ENCODE results near the gene FBN1. TPM values are rescaled to one million over a fixed set of nuclear protein-coding genes. Genes with fewer than 3 reads are reported as not detected.

Gene FBN1
- total RNA-seq, 1 donor: 30.4 TPM

DNA sequence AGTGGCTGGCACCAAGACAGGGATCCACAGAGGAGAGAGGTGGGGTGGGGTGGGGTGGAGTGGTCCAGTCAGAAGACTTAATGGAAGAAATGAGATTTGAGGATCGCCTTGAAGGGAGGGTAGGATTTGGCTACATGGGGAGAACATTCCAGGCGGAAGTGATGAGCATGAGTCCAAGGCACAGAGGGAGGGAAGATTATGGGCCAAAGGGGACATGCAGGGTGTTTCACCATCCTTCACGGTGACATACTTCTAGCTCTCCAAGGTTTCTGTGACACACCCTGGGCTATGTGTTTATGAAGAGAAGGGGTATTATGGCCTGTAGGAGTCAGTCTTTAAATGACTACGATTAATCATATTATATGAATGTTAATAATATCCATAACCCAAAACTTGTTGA lies 7.7 kb upstream of the FBN1 start:
- no peak for DNase-seq (ENCODE audit: low read depth in 2 of 3, low spot score in 2 of 3)

DNA sequence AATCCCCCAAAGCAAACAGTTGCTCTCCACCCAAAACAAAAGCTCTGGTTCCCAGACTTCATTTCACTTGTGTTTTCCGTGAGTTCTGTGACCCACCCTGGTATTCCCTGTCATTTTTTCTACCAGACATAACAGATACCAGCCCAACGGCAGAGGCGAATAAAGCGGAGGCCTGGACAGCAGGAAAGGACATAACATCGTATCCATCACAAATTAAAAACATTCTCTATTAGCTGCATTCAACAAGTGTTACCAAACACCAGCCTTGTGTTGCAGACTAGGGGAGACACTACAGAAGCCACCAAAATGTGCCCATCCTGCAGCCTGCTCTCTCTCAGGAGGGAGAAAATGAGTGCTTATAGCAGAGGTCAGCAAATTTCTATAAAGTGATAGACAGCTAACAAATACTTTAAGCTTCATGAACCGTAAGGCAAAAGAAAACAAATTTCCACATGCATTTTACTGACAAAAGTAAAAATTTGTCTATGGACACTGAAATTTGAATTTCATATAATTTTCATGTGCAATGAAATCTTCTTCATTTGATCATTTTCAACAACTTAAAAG lies 7.1 kb upstream of the FBN1 start:
- DNase-seq (ENCODE audit: low read depth in 2 of 3, low spot score in 2 of 3): no peak

DNA sequence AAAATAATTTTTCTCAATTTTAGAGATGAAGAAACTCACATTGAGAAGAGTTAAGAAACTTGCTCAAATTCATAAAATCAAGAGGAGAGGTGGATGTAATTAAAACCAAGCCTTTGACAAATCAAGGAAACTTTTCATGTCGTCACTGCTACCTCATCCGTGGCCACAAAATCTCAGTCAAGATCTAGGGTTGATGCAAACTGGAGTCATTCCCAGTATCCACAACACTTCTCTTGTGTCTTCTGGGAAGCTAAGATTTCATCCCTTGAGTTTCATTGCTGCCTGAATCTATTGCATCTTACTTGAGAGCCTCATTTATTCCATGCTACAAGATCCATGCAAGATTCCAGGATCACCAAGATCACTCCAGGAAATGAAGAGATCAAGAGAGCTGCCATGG lies 5.4 kb upstream of the FBN1 start:
- no peak for DNase-seq (ENCODE audit: low read depth in 2 of 3, low spot score in 2 of 3)

DNA sequence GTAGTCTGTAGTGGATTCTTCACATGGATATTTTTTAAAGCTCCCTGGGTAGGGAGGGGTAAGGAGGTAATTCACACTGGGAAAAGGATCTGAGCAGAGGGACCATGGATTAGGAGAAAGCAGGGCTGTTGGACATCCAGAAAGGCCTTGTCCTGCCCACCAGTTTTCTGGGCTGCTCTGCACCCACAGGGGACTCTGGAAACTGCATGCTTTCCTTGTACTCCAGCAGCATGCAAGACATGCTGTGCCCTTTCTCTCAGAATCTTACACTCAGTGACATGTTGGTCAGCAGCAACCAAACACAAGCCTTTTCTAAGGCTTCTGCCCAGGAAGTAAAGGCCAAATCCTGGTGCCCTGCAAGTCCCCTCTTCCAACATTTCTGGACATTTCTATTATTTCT lies 2.5 kb upstream of the FBN1 start:
- DNase-seq (ENCODE audit: low read depth in 2 of 3, low spot score in 2 of 3): peak in 2 of 3 donors; percentile 15 to 29

DNA sequence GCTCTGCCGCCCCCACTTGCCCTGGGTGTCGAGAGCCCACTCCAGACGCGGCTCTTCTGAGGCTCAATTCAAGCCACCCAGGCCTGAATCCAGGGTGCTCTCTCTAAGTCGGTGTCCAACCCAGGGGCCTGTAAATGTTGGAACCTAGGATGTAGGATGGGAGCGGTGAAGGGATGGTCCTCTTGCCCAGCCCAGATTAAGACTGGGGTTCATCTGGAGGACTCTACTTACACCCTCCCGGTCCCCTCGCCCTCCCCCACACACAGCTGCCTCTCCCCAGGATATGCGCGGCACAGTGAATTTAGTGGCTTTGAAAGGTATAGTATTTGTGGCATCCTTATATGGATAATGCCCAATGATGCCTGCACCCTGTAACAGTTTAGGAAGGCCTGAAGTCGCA lies 822 bp upstream of the FBN1 start:
- DNase-seq (ENCODE audit: low read depth in 2 of 3, low spot score in 2 of 3): no peak

DNA sequence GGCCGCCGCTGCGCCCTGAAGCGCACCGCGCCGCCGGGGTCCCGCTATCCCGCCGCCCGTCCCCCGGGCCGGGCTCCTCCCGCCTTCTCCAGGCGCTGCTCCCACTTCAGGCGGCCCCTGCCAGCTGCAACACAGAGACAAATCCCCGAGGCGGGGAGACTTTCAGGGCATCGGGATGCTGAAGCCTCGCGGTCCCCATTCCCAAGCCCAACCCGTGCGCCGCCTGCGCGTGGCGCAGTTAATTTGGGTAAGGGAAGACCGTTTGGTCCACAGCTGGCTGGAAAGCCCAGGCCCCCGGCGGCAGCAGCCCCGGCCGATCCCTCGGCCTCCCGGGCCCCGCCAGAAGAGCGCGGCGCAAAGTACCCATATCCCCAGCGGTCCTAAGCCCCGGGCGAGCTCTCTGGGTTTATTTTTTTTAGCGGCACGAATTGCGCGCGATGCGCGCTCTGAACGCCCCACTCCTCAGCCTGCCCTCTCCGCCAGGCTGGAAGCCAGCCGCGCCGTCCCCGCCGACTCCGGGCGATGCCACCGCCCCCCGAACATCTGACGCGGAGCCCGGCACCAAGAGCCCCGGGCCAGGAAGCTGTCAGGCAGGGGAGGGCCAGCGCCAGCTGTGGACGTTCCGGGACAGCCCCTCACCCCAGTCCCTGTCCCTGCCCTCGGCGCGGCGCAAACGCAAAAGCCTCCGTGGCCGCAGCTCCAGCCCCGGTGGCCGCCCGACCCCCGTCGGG lies 517 bp downstream of the FBN1 start:
- DNase-seq (ENCODE audit: low read depth in 2 of 3, low spot score in 2 of 3): peak in 2 of 3 donors; percentile 55 to 60

DNA sequence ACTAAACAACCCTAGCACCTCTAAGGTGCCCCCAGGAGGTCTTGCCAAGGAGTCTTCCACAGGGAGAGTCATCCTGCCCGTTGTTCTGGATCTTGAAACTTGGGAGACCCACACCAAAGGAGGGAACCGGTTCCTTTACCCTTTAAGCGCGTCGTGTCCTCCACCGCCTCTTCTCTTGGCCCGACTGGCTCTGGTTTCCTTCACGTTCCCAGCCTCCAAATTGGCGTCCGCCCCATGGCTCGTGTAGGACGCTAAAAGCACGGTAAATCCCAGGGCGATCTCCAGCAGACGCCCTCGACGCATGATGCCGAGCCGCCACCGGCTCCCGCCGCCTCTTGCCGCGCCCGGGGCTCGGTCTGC lies 1.1 kb downstream of the FBN1 start:
- DNase-seq (ENCODE audit: low read depth in 2 of 3, low spot score in 2 of 3): peak in 1 of 3 donors; percentile 27

DNA sequence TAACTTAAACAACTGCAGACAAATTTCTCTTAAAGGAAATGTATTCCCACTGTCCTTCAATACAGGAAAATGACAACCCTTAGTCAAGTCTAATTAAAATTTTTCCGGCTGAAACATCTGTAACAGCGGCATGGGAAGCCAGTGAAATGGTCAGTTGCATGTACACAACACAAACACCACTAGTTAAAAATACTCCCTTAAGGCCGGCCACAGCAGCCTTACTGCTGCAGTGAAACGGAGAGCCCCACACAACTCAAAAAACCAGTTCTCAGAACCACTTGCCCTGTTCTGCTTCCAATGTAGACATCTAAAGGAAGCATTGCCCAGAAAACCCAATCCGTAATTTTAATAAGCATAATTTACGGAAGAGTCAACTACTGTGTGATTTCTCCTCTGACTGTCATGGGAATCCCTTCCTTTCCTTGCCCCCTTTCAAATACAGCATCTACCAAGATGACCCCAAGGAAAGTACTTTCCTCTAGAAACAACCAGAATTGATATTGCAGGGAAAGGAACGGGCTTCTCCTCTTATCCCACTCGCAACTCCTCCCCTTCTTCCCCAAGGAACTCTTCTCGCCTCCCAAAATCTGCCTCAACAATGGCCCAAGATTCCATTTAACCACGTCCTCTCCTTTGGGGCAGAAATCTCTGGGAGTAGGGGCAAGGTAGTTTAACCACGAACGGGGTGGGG lies 1.6 kb downstream of the FBN1 start:
- DNase-seq (ENCODE audit: low read depth in 2 of 3, low spot score in 2 of 3): no peak

DNA sequence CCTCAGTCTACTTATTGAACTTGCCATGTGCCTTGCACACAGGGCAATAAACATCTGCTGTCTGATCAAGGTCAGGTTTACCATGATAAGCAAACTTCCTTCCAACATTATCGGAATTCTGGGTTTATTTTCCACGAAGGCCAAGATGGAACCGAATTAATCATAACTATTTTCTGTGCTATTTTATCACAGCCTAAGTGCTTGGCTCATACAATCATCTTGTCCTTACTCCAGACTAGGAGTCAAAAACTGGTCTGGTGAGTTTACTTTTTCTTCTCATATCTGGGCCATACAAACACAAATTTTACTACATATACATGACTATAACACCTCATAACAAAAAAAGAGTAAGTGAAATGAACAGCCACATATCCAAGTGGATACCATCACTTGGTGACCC lies 2.3 kb downstream of the FBN1 start:
- DNase-seq (ENCODE audit: low read depth in 2 of 3, low spot score in 2 of 3): no peak

DNA sequence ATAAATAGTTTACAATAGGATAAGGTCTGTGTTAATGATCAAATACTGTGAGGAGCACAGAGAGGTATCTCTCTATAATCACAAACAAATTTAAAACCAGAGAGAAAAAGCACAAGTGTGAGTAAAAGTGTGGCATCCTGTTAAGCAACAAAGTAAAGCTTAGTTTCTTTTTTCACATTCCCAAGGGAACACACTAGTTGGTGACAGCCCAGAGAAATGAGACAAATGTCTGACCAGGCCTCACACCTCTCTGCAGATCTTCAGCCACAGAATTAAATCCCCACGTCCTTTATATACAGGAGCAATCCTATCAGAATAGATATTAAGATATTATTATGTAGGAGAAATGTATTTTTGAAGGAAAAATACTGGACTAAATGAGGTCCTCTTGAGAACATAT lies 2.7 kb downstream of the FBN1 start:
- no peak for DNase-seq (ENCODE audit: low read depth in 2 of 3, low spot score in 2 of 3)

DNA sequence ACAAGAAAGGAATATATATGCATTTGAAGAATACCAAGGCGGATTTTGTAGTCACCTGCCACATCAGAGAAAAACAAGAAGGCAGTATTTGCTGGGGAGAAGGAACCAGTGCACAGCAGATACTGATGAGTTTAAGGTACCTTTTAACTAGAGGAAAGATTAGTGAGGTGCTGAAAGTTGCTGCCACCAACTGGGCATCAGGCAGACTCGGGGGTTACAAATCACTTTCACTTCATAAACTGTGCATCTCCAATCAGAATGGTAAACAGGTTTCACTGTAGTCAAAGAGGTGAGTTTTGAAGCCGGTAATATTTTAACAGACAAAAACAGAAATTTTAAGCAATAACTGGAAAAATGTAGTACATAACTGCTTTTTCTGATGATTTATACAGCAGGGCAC lies 4.1 kb downstream of the FBN1 start:
- peak in 2 of 3 donors; percentile 32 to 60 for DNase-seq (ENCODE audit: low read depth in 2 of 3, low spot score in 2 of 3)

DNA sequence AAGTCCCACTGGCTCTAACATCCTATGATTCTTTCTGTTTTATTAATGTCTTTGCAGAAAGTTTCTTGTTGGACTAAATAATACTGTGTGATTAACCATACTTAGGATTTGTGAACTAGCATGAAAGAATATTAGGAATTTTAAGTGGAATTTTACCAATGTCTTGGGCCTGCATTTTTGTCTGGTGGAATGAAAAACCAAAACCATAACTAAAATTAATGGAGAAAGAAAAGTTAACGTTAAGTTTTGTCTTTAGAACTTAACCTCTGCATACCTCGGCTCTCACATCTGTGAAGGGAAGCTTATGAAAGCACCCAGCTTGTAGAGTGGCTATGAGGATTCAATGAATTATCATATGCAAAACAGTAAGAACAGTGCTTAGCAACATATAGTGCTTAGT lies 6.5 kb downstream of the FBN1 start:
- no peak for DNase-seq (ENCODE audit: low read depth in 2 of 3, low spot score in 2 of 3)

DNA sequence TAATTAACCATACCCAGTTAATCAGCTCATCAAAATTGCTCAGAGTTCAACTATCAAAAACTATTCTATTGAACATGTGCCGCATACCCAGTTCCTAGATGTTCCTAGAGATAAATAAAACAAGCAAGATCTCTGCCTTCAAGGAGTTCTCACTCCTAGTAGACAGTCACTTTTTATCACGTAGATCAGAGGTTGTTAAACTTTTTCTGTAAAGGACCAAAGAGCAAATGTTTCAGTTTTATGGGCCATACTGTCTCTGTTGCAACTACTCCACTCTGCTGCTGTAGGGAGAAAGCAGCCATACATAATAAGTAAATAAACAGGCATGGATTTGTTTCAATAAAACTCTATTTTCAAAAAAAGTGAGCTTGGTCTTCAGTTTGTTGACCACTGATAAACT lies 7.9 kb downstream of the FBN1 start:
- no peak for DNase-seq (ENCODE audit: low read depth in 2 of 3, low spot score in 2 of 3)

DNA sequence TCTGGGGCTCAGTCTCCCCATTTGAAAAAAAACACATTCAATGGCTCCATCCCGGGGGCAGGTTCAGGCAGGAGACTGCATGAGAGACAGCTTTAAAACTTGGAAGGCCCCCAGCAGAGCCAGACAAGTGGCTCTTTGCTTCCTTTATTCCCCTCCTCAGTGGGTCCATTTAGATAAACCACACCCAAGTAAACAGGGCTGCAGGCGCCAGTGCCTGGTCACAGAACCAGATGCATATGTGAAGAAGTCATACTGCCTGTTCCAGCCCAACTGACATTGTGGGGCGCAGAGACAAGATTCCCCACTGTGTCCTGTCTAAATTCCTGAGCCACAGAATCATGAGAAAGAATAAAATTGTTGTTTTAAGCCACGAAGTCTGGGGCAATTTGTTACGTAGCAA lies 9.0 kb downstream of the FBN1 start:
- no peak for DNase-seq (ENCODE audit: low read depth in 2 of 3, low spot score in 2 of 3)

DNA sequence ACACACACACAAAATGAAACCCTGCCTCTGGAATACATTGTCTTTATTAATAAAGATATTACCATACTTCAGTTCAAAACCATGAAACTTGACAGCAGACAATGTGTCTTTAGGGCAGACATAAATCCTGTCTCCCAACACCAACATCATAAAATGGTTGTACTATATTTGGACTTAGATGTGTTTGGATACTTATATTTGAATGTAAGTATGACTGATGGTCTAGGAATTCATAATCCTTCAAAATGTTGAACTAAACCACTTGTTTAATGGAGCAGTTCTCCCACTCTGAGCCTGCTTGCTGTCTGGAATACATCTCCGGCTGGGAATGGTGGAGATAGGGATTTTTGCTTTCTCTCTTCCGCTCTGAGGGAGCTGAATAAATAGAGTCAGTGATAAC lies 10.6 kb downstream of the FBN1 start:
- no peak for DNase-seq (ENCODE audit: low read depth in 2 of 3, low spot score in 2 of 3)

DNA sequence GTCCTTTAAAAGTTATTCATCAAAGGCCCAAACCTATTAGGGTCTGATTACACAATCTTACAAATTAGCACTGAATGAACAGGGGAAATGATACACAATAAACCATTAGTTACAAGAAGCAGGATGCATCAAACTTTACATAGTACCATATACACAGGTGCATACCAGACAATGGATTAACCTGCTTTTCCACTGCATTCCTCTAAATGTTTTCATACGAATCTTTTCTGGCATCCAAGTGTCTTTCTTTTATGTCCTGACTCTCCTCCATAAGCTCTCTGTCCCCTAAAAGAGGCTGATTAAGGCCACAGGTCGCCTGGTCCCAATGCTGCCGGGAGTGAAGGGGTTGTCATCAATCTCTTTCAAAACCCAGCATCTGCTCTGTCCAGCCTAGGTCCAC lies 11.4 kb downstream of the FBN1 start:
- no peak for DNase-seq (ENCODE audit: low read depth in 2 of 3, low spot score in 2 of 3)

DNA sequence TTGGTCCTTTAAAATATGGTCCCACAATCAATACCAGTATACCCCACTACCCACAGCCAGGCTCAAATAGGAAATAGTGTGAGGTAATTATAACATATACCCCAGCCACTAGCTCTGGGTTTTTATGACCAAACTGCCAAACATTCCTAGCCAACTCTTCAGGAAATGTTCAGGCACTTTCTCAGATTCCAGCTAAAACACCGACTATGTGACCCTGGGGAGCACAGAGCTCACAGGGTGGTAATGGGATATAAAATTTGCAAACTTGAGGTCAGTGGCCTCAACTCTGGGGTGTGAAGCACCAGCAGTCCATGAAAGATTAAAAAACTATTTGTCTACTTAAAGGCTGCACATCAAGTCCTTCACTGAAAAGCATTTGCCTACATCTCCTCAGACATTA lies 12.9 kb downstream of the FBN1 start:
- no peak for DNase-seq (ENCODE audit: low read depth in 2 of 3, low spot score in 2 of 3)

DNA sequence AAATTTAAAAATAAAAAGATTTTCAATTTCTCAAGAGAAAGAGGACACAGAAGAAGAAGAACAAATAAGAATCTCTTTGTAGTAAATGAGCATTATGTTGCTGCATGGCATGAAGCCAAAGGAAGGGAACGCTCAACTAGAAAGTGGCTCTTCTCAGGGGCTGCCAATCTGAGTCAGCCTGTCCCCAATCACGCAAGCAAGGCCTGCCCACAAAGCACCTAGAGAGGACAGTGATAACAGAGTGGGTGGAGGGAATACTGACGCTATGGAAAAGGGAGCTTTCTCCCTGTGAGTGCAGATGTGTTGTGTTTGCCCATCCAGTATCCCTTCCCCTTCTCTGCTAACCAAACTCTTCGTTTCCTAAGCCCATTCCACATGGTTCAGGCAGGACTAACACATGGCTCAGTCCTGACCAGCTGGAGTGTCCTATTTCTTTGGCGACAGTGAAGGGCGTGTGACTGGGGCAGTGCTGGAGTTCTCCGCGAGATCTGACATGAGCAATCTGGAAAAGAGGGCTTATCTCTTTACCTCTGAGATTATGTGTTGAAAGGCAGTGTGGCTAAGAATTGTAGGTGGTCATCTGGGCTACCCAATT lies 14.2 kb downstream of the FBN1 start:
- no peak for DNase-seq (ENCODE audit: low read depth in 2 of 3, low spot score in 2 of 3)

DNA sequence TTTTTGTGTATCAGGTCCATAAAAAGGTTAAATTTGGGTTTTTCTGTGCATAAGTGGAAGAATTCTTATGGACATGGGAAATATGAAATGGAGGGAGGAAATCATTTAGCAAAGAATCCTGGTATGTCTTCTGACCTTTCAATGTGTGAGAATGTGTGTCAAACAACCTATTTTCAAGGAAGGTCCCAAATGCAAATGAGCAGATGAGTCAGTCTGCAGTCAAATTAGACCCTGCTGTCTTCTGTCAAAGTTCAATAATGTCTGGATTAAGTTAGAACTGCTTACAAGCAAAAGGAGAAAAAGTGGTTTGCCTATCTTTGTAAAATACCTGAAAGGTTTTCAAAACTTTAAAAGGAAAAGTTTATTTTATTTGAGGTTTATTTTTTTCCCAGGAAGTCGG lies 15.3 kb downstream of the FBN1 start:
- no peak for DNase-seq (ENCODE audit: low read depth in 2 of 3, low spot score in 2 of 3)

DNA sequence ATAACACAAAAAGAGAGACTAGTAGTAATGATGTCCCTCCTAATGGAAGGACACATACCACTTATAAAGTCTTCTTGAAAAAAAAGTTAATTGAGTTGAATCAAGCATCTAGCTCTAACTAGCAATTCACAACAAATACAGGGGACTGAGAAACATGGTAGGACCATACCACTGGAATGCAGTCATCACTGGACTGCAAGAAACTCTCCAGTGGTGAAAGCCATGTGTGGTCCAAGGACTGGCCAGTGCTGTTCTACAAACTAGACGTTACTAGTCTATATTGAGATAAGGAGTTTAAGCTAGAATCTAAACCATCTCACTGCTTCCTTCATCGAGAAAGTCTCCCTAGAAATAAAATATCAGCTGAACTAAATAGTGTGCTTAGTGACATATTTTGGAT lies 16.7 kb downstream of the FBN1 start:
- no peak for DNase-seq (ENCODE audit: low read depth in 2 of 3, low spot score in 2 of 3)

DNA sequence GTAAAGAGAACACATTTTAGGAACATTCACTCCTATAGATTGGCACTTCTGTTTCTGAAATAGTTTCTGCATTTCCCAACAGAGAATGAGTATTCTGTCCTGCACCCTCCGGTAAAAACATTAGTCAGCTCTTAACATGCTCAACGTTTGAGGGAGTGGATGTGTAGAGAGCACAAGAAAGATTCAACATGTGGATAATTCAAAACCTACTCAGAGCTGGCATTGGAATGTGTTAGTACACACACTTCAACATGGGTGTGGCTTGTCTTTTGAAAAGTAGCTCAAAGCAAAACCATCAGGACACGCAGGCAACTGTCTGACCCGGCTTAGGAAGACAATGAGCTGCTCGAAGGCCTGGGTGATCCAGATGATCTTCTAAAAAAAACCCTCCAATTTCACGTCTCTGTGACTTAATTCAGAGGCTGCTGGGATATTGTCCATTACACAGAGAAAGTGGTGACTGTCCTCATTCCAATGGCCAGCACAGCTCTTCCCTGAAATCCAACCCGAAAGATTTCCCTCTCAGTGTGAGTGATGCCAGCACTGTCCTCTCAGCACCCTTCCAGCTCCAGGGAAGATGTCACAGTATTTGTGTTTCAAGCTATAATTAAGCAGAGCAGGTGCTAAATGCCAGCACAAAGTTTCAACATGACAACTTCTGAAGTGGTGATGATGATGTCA lies 18.1 kb downstream of the FBN1 start:
- no peak for DNase-seq (ENCODE audit: low read depth in 2 of 3, low spot score in 2 of 3)

Measured in hematopoietic multipotent progenitor cell (in vitro differentiated cells).